Stomach (tissue), 9 donors: ENCODE results near the gene RDH5. TPM values are rescaled to one million over a fixed set of nuclear protein-coding genes. Genes with fewer than 3 reads are reported as not detected.

ENCODE experiments used
- DNase-seq, 2 donors: peaks; one replicate each; pipeline versions ENCODE4 v3.0.0 to v3.0.0-alpha.2; 2013 to 2019
- H3K27ac ChIP-seq, 5 donors: fragments of 200-600 bp in 4 of 5; sonication (generic) in 4 of 5; one replicate each; pipeline ENCODE4 v1.5.1; 2013 to 2019; ENCODE audit warnings: mild to moderate bottlenecking in 1 of 5, moderate library complexity in 1 of 5
- H3K27me3 ChIP-seq, 3 donors: fragments of 200-600 bp; sonication (generic); one replicate each; pipeline ENCODE4 v1.5.1; 2017 to 2019; ENCODE audit warnings: mixed run types in 1 of 3
- H3K36me3 ChIP-seq, 4 donors: fragments of 200-600 bp; sonication (generic); 1 replicate in 3 of 4; 2 replicates in 1 of 4; pipeline ENCODE4 v1.5.1; 2016 to 2019
- H3K4me1 ChIP-seq, 4 donors: fragments of 200-600 bp; sonication (generic); one replicate each; pipeline ENCODE4 v1.5.1; 2016 to 2019
- H3K4me3 ChIP-seq, 4 donors: fragments of 200-600 bp; sonication (generic) in 3 of 4; one replicate each; pipeline ENCODE4 v1.5.1; 2016 to 2019; ENCODE audit warnings: mild to moderate bottlenecking in 1 of 4
- H3K9me3 ChIP-seq, 4 donors: fragments of 200-600 bp; sonication (generic); one replicate each; pipeline ENCODE4 v1.5.1; 2016 to 2019
- CTCF ChIP-seq, 7 experiments: fragments of 450-650 bp in 4 of 7; fragments of 200-600 bp in 3 of 7; sonication (generic) in 3 of 7; IDR thresholded peaks; one replicate each; pipeline ENCODE4 v1.5.1; 2016 to 2019; ENCODE audit warnings: antibody characterized with exemption in 7 of 7, control low read depth in 2 of 7, mild to moderate bottlenecking in 1 of 7
- EP300 ChIP-seq: sonication (generic); formaldehyde crosslinking; IDR thresholded peaks from one replicate; pipeline ENCODE4 v1.6.1; 2017; ENCODE audit warnings: antibody characterized with exemption
- POLR2A ChIP-seq, 4 donors: fragments of 450-650 bp; IDR thresholded peaks; one replicate each; pipeline ENCODE4 v1.6.1; 2016; ENCODE audit warnings: antibody characterized with exemption in 4 of 4, control low read depth in 2 of 4, mild to moderate bottlenecking in 1 of 4, moderate library complexity in 1 of 4
- POLR2AphosphoS5 ChIP-seq, 3 donors: sonication (generic); formaldehyde crosslinking; IDR thresholded peaks; one replicate each; pipeline ENCODE4 v1.6.1; 2016; ENCODE audit warnings: antibody characterized with exemption in 3 of 3
- WGBS, 5 donors: extraction: QIAGEN DNeasy Blood & Tissue Kit in 3 of 5; methylation state at CpG; one replicate each; pipeline versions ENCODE4 v1.1.5 to v1.1.7; 2013 to 2018; 5-methylcytosine and 5-hydroxymethylcytosine counted together
- intact Hi-C: fragments of 100-400 bp; cut with DNase I; formaldehyde crosslinking; loops from one replicate; pipeline ENCODE4 v1.15.1; 2023; ENCODE audit warnings: low total_unique reads
- polyA plus RNA-seq, 3 donors: library from polyadenylated mRNA; stranded (reverse); fragments of 200-250 nt; gene quantifications; one replicate each; pipeline ENCODE4 v1.2.3, GENCODE V29; 2013
- total RNA-seq, 5 donors: library from RNA; depleted of rRNA; stranded (reverse); fragments of >200 nt; gene quantifications; one replicate each; pipeline versions ENCODE4 v1.1.0 to v1.2.3, GENCODE V29; 2014 to 2016
- donor health status: healthy with polysubstance abuse.
- donor health status: Bipolar disorder and iron deficiency.
- donor health status: healthy.

The RDH5 gene
- total and polyA plus RNA-seq, 8 donors = 3.2 to 41.2 (median 10.1) TPM

- Histone ChIP-seq H3K4me1 (peaks cover 22 to 56% (median 37%) of the 10 kb centered on the region in 4 donors), H3K36me3 (no peaks in the 10 kb centered on the region), H3K9me3 (no peaks in the 10 kb centered on the region), H3K4me3 (peak overlapping the region; percentile 68 to 79 (median 73)), H3K27me3 (peaks cover 0 to 34% (median 0%) of the 10 kb centered on the region in 3 donors), H3K27ac (peak overlapping the region in 4 of 5 donors; percentile 75 to 89 (median 82))
- WGBS, 5 donors = 64 to 84% (median 75%) methylated on average over 2 of the region's 2 CpGs
- peak in 1 of 2 donors; percentile 26 for DNase-seq
- intact Hi-C loops = no loop called here
- TF ChIP-seq EP300 = no peak
- TF ChIP-seq CTCF (IDR thresholded peaks at IDR 0.05) = no peak
- no peak for TF ChIP-seq POLR2AphosphoS5 (IDR thresholded peaks at IDR 0.05)
- no peak for TF ChIP-seq POLR2A (IDR thresholded peaks at IDR 0.05)
These were observed 13.5 kb upstream of the RDH5 start for GRCh38 chr12:55706568-55707218.

- Histone ChIP-seq H3K4me1 (peaks cover 22 to 60% (median 36%) of the 10 kb centered on the region in 4 donors), H3K27ac (peak overlapping the region in 4 of 5 donors; percentile 75 to 89 (median 82)), H3K9me3 (no peaks in the 10 kb centered on the region), H3K27me3 (peaks cover 0 to 34% (median 0%) of the 10 kb centered on the region in 3 donors), H3K36me3 (no peaks in the 10 kb centered on the region), H3K4me3 (peak overlapping the region; percentile 68 to 79 (median 73))
- peak in 1 of 2 donors; percentile 50 for DNase-seq
- intact Hi-C loops = no loop called here
- TF ChIP-seq EP300 = no peak
- no peak for TF ChIP-seq POLR2AphosphoS5 (IDR thresholded peaks at IDR 0.05)
- TF ChIP-seq CTCF (IDR thresholded peaks at IDR 0.05) = no peak
- no peak for TF ChIP-seq POLR2A (IDR thresholded peaks at IDR 0.05)
- WGBS, 5 donors = 4 to 11% (median 7%) methylated on average over 17 to 22 of the region's 22 CpGs
These were observed 12.9 kb upstream of the RDH5 start for GRCh38 chr12:55707219-55707671.

GRCh38 chr12:55707841-55708694, 12.1 kb upstream of the RDH5 start, which contains the start of gene ITGA7:
ITGA7 (minus strand) TSS chr12:55707904; CDS start chr12:55707682, 222 bp downstream.
- peak; percentile 74 to 87 for DNase-seq
- Histone ChIP-seq H3K27ac (peak within 1 kb of the TSS in 4 of 5 donors; percentile 75 to 89 (median 82)), H3K9me3 (no peaks in the 10 kb centered on the region), H3K27me3 (peaks cover 0 to 34% (median 0%) of the 10 kb centered on the region in 3 donors), H3K36me3 (no peaks in the 10 kb centered on the region), H3K4me1 (peaks cover 22 to 56% (median 38%) of the 10 kb centered on the region in 4 donors), H3K4me3 (peak within 1 kb of the TSS; percentile 68 to 79 (median 73))
- WGBS, 5 donors = 0 to 2% (median 0%) methylated on average over 30 to 39 of the region's 39 CpGs
- TF ChIP-seq POLR2AphosphoS5 (IDR thresholded peaks at IDR 0.05) (peak in 1 of 3 donors; percentile 52), CTCF (IDR thresholded peaks at IDR 0.05) (no peak)
- intact Hi-C loops = no loop called here

- 8 to 25% (median 23%) methylated on average over 3 of the region's 3 CpGs for WGBS, 5 donors
- Histone ChIP-seq H3K9me3 (no peaks in the 10 kb centered on the region), H3K36me3 (no peaks in the 10 kb centered on the region), H3K27ac (peak overlapping the region in 4 of 5 donors; percentile 75 to 89 (median 82)), H3K4me3 (peak overlapping the region; percentile 68 to 79 (median 73)), H3K27me3 (peaks cover 0 to 34% (median 0%) of the 10 kb centered on the region in 3 donors), H3K4me1 (peaks cover 22 to 52% (median 36%) of the 10 kb centered on the region in 4 donors)
- TF ChIP-seq EP300 (no peak), CTCF (IDR thresholded peaks at IDR 0.05) (no peak), POLR2AphosphoS5 (IDR thresholded peaks at IDR 0.05) (no peak), POLR2A (IDR thresholded peaks at IDR 0.05) (no peak)
- intact Hi-C loops = no loop called here
- DNase-seq = peak in 1 of 2 donors; percentile 38
These were observed 11.4 kb upstream of the RDH5 start for GRCh38 chr12:55708695-55709233.
